OCI-LY1 (cell line): Measurements from ENCODE around the gene CCDC93.

Experiments
- H2AFZ ChIP-seq: fragments of 200-600 bp; sonication (generic), shearing (Covaris generic); 2 replicates; pipeline ENCODE4 v1.6.0; 2014; ENCODE audit warnings: antibody characterized with exemption, mild to moderate bottlenecking, low read length
- H3F3A ChIP-seq: fragments of 200-600 bp; sonication (generic), shearing (Covaris generic); 2 replicates; pipeline ENCODE4 v1.6.0; 2014; ENCODE audit warnings: mild to moderate bottlenecking, antibody characterized with exemption, low read length, moderate library complexity; ENCODE audit not compliant: insufficient read depth
- H3K27ac ChIP-seq: fragments of 200-600 bp; sonication (generic); 2 replicates; pipeline ENCODE4 v1.5.1; 2014; ENCODE audit warnings: low read length, mixed run types, mild to moderate bottlenecking, low read depth; ENCODE audit not compliant: poor library complexity, severe bottlenecking
- H3K27me3 ChIP-seq: fragments of 200-600 bp; sonication (generic); 2 replicates; pipeline ENCODE4 v1.6.0; 2014; ENCODE audit warnings: antibody characterized with exemption, mild to moderate bottlenecking, low read length, moderate library complexity; ENCODE audit not compliant: insufficient read depth
- H3K36me3 ChIP-seq: fragments of 200-600 bp; sonication (generic); 2 replicates; pipeline ENCODE4 v1.6.1; 2014; ENCODE audit warnings: mild to moderate bottlenecking, antibody characterized with exemption, low read length, moderate library complexity, mixed read lengths; ENCODE audit not compliant: insufficient read depth
- H3K4me1 ChIP-seq: fragments of 200-600 bp; sonication (generic); 2 replicates; pipeline ENCODE4 v1.5.1; 2014; ENCODE audit warnings: mild to moderate bottlenecking, low read length, moderate library complexity; ENCODE audit not compliant: insufficient read depth, severe bottlenecking
- H3K4me2 ChIP-seq: fragments of 200-600 bp; sonication (generic), shearing (Covaris generic); 2 replicates; pipeline ENCODE4 v1.6.1; 2014; ENCODE audit warnings: low read length
- H3K4me3 ChIP-seq: fragments of 200-600 bp; sonication (generic); 2 replicates; pipeline ENCODE4 v1.5.1; 2014; ENCODE audit warnings: low read length, low read depth, mild to moderate bottlenecking, mixed read lengths; ENCODE audit not compliant: poor library complexity, severe bottlenecking
- H3K79me2 ChIP-seq: fragments of 200-600 bp; shearing (Covaris generic); 2 replicates; pipeline ENCODE4 v1.6.1; 2016; ENCODE audit warnings: mixed run types, low read length, mixed read lengths; ENCODE audit not compliant: insufficient read depth
- H3K9ac ChIP-seq: fragments of 200-600 bp; sonication (generic), shearing (Covaris generic); 2 replicates; pipeline ENCODE4 v1.6.1; 2014; ENCODE audit warnings: mild to moderate bottlenecking, low read length, mixed read lengths
- H3K9me2 ChIP-seq: fragments of 200-600 bp; sonication (generic), shearing (Covaris generic); 2 replicates; pipeline ENCODE4 v1.6.1; 2014; ENCODE audit warnings: low read depth, mild to moderate bottlenecking, low read length, mixed read lengths
- H3K9me3 ChIP-seq: fragments of 200-600 bp; shearing (Covaris generic); 2 replicates; pipeline ENCODE4 v1.6.1; 2014; ENCODE audit warnings: low read length, mixed read lengths
- H4K20me1 ChIP-seq: fragments of 200-600 bp; sonication (generic), shearing (Covaris generic); 2 replicates; pipeline ENCODE4 v1.6.0; 2016; ENCODE audit warnings: mild to moderate bottlenecking, low read length; ENCODE audit not compliant: insufficient read depth
- EZH2 ChIP-seq: fragments of 200-600 bp; sonication (generic), shearing (Covaris generic); IDR thresholded peaks from 2 replicates; pipeline ENCODE4 v1.8.0; 2017; ENCODE audit warnings: borderline replicate concordance, mixed run types, mild to moderate bottlenecking, antibody characterized with exemption, low read length, moderate library complexity, mixed read lengths
- TF ChIP-seq, protein P1 (sequence below): fragments of 200-600 bp; sonication (generic), shearing (Covaris generic); IDR thresholded peaks from 2 replicates; pipeline ENCODE4 v1.5.1; 2017; ENCODE audit warnings: mild to moderate bottlenecking, antibody characterized with exemption, low read length, moderate library complexity, mixed read lengths

Gene CCDC93

DNA sequence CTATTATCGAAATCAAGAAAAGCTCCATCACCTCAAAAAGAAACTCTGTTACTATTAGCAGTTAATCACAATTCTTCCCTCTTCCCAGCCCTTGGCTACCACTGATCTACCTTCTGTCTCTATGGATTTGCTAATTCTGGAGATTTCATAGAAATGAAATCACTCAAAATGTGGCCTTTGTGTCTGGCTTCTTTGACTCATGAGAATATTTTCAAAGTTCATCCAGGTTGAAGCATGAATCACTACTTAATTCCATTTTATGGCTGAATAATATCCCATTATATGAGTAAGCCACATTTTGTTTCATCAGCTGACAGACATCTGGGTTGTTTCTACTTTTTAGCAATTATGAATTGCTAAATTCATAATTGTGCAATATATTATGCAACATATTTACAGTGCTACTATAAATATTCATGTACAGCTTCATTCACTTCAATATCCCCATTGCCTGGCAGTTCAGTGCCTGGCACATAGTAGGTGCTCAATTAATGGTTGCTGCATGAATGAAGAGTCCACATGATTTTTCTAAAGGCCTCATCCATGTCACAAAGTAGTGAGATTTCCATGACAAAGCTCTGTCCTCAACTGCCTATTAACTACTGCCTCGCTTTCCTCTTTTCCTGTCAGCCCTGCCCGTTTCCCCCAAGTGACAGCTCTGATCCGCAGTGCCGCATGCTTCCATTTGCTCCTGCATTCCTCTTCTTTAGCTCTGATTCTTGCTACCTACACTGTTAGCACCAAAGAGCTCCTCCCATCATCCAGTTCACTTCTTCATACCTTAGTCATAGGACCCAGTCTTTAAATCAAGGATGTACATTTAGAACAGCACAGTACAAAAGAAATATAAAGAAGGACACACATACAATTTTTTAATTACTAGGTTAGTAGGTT, 32.8 kb downstream of the CCDC93 start:
- Histone ChIP-seq H3K27me3 (no peaks in the 10 kb centered on the region), H2AFZ (no peak overlapping the region), H3K4me1 (no peaks in the 10 kb centered on the region), H3K9me2 (no peaks in the 10 kb centered on the region), H3K4me3 (no peak overlapping the region), H3F3A (no peaks in the 10 kb centered on the region), H3K9me3 (no peaks in the 10 kb centered on the region), H3K79me2 (no peaks in the 10 kb centered on the region), H4K20me1 (0 out of 2 replicates have a peak, but pooled peaks cover 2% of the 10 kb centered on the region), H3K27ac (no peak overlapping the region), H3K36me3 (peaks cover 19% of the 10 kb centered on the region; the same call in 1 of the 2 replicates), H3K9ac (no peak overlapping the region), H3K4me2 (no peak overlapping the region)
- no peak for TF ChIP-seq EZH2
- TF ChIP-seq, protein P1, sequence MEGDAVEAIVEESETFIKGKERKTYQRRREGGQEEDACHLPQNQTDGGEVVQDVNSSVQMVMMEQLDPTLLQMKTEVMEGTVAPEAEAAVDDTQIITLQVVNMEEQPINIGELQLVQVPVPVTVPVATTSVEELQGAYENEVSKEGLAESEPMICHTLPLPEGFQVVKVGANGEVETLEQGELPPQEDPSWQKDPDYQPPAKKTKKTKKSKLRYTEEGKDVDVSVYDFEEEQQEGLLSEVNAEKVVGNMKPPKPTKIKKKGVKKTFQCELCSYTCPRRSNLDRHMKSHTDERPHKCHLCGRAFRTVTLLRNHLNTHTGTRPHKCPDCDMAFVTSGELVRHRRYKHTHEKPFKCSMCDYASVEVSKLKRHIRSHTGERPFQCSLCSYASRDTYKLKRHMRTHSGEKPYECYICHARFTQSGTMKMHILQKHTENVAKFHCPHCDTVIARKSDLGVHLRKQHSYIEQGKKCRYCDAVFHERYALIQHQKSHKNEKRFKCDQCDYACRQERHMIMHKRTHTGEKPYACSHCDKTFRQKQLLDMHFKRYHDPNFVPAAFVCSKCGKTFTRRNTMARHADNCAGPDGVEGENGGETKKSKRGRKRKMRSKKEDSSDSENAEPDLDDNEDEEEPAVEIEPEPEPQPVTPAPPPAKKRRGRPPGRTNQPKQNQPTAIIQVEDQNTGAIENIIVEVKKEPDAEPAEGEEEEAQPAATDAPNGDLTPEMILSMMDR = no peak

GRCh38 chr2:117979911-117980701, 33.8 kb downstream of the CCDC93 start:
- Histone ChIP-seq H3K4me2 (no peak overlapping the region), H3K4me1 (no peaks in the 10 kb centered on the region), H3K4me3 (no peak overlapping the region), H3K79me2 (no peaks in the 10 kb centered on the region), H3K27ac (no peak overlapping the region), H3K36me3 (peaks cover 28% of the 10 kb centered on the region; the same call in 1 of the 2 replicates), H3K9me2 (no peaks in the 10 kb centered on the region), H3F3A (no peaks in the 10 kb centered on the region), H3K9me3 (no peaks in the 10 kb centered on the region), H4K20me1 (0 out of 2 replicates have a peak, but pooled peaks cover 2% of the 10 kb centered on the region), H3K9ac (no peak overlapping the region), H3K27me3 (no peaks in the 10 kb centered on the region), H2AFZ (no peak overlapping the region)
- TF ChIP-seq, protein P1 = no peak
- TF ChIP-seq EZH2 = no peak

DNA sequence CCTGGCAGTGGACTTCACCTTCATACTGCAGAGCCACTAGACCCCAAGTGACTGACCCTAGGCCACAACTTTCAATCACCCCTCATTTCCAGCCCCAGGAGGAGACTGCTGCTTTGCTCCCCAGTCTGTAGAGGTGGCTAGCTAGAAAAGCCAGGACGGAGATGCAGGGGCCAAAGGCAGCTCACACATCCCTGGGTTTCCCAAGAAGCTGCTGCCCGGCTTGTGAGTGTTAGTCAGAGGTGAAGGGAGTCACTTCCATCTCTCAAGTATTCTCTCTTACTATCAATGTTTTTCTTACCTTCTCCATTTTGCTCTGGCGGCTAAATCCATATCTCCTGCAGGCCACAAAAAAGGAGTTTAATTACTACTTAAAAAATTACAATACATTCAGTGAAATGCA, 36.2 kb downstream of the CCDC93 start:
- no peak overlapping the region for H3K4me3 ChIP-seq
- peaks cover 47% of the 10 kb centered on the region; the same call in 1 of the 2 replicates for H3K36me3 ChIP-seq
- no peaks in the 10 kb centered on the region for H3K9me2 ChIP-seq
- no peak overlapping the region for H3K27ac ChIP-seq
- 0 out of 2 replicates have a peak, but pooled peaks cover 2% of the 10 kb centered on the region for H4K20me1 ChIP-seq
- H3F3A ChIP-seq = no peaks in the 10 kb centered on the region
- H3K79me2 ChIP-seq = no peaks in the 10 kb centered on the region
- no peaks in the 10 kb centered on the region for H3K27me3 ChIP-seq
- H3K4me1 ChIP-seq = no peaks in the 10 kb centered on the region
- no peak overlapping the region for H3K4me2 ChIP-seq
- H3K9ac ChIP-seq = no peak overlapping the region
- TF ChIP-seq EZH2 = no peak
- TF ChIP-seq, protein P1 = no peak
- no peaks in the 10 kb centered on the region for H3K9me3 ChIP-seq
- no peak overlapping the region for H2AFZ ChIP-seq
